GM23338 (cell line): ENCODE measurements around the gene PDS5A. TPM values are rescaled to one million over a fixed set of nuclear protein-coding genes. Genes with fewer than 3 reads are reported as not detected.

ENCODE experiments used
- ATAC-seq: fragments of 200-7000 bp; cut with Tn5 transposase; 3 replicates; pipeline ENCODE4 v1.9.1; 2020
- DNase-seq: peaks from one replicate; pipeline ENCODE4 v3.0.0-alpha.2; 2015; ENCODE audit warnings: low spot score
- H2AFZ ChIP-seq: fragments of 200-600 bp; sonication (generic); 2 replicates; pipeline ENCODE4 v1.8.0; 2016; ENCODE audit warnings: antibody characterized with exemption, mild to moderate bottlenecking, moderate library complexity
- H3F3A ChIP-seq: fragments of 200-600 bp; sonication (generic); replicated peaks from 2 replicates; pipeline ENCODE4 v1.8.0; 2017; ENCODE audit warnings: antibody characterized with exemption, mixed run types, low read depth
- H3K27ac ChIP-seq: fragments of 200-600 bp; sonication (generic); 2 replicates; pipeline ENCODE4 v1.6.1; 2016; ENCODE audit warnings: low read depth
- H3K27me3 ChIP-seq: fragments of 200-600 bp; sonication (generic); 2 replicates; pipeline ENCODE4 v1.8.0; 2016; ENCODE audit warnings: mild to moderate bottlenecking, mixed run types, moderate library complexity; ENCODE audit not compliant: insufficient read depth
- H3K36me3 ChIP-seq: fragments of 200-600 bp; sonication (generic); 2 replicates; pipeline ENCODE4 v1.8.0; 2016; ENCODE audit warnings: mild to moderate bottlenecking; ENCODE audit not compliant: insufficient read depth
- H3K4me1 ChIP-seq: fragments of 200-600 bp; sonication (generic); 2 replicates; pipeline ENCODE4 v1.8.0; 2016; ENCODE audit warnings: mild to moderate bottlenecking, moderate library complexity; ENCODE audit not compliant: insufficient read depth
- H3K4me2 ChIP-seq: fragments of 200-600 bp; sonication (generic); 2 replicates; pipeline ENCODE4 v1.7.1; 2017; ENCODE audit warnings: mixed run types
- H3K4me3 ChIP-seq: fragments of 200-600 bp; sonication (generic); 2 replicates; pipeline ENCODE4 v1.6.1; 2016; ENCODE audit warnings: mixed run types
- H3K79me2 ChIP-seq: fragments of 200-600 bp; sonication (generic); replicated peaks from 2 replicates; pipeline ENCODE4 v1.8.0; 2017; ENCODE audit warnings: mild to moderate bottlenecking; ENCODE audit not compliant: insufficient read depth
- H3K9me2 ChIP-seq: fragments of 200-600 bp; sonication (generic); 2 replicates; pipeline ENCODE4 v1.8.0; 2017; ENCODE audit not compliant: insufficient read depth
- H4K20me1 ChIP-seq: fragments of 200-600 bp; sonication (generic); replicated peaks from 2 replicates; pipeline ENCODE4 v1.8.0; 2017; ENCODE audit warnings: mild to moderate bottlenecking; ENCODE audit not compliant: insufficient read depth
- H3K27ac Mint-ChIP-seq: 2 replicates; pipeline ENCODE4 v1.8.0; 2020; ENCODE audit warnings: inconsistent platforms, mild to moderate bottlenecking, moderate library complexity, mixed read lengths
- H3K27me3 Mint-ChIP-seq: 3 replicates; pipeline ENCODE4 v1.8.0; 2022; ENCODE audit warnings: low read depth, mild to moderate bottlenecking, moderate library complexity, mixed read lengths, inconsistent platforms; ENCODE audit not compliant: insufficient read depth, poor library complexity
- H3K36me3 Mint-ChIP-seq: 3 replicates; pipeline ENCODE4 v1.8.0; 2021; ENCODE audit warnings: low read depth, mild to moderate bottlenecking, inconsistent platforms, moderate library complexity, mixed read lengths
- H3K4me1 Mint-ChIP-seq: 3 replicates; pipeline ENCODE4 v1.8.0; 2020; ENCODE audit warnings: mild to moderate bottlenecking, inconsistent platforms, mixed read lengths
- H3K4me3 Mint-ChIP-seq: 3 replicates; pipeline ENCODE4 v1.8.0; 2021; ENCODE audit warnings: moderate library complexity, mild to moderate bottlenecking, inconsistent platforms, mixed read lengths
- H3K9me3 Mint-ChIP-seq: 3 replicates; pipeline ENCODE4 v1.8.0; 2020; ENCODE audit warnings: moderate library complexity, mild to moderate bottlenecking, inconsistent platforms, mixed read lengths
- CREB1 ChIP-seq: fragments of 250-450 bp; sonication (Bioruptor Pico); IDR thresholded peaks from 2 replicates; pipeline ENCODE4 v1.5.0; 2020; ENCODE audit warnings: low read depth, mild to moderate bottlenecking, moderate library complexity
- EZH2 ChIP-seq: fragments of 200-600 bp; sonication (generic); IDR thresholded peaks from one replicate; pipeline ENCODE4 v1.8.0; 2017; ENCODE audit warnings: antibody characterized with exemption, mild to moderate bottlenecking, low read depth; ENCODE audit not compliant: unreplicated experiment
- EZH2phosphoT487 ChIP-seq: fragments of 200-600 bp; sonication (generic); IDR thresholded peaks from one replicate; pipeline ENCODE4 v1.8.1; 2018; ENCODE audit warnings: antibody characterized with exemption; ENCODE audit not compliant: unreplicated experiment
- JUNB ChIP-seq: IDR thresholded peaks from one replicate; pipeline ENCODE4 v1.6.1; 2016; ENCODE audit warnings: antibody characterized with exemption; ENCODE audit not compliant: unreplicated experiment
- NANOG ChIP-seq: IDR thresholded peaks from 2 replicates; pipeline ENCODE4 v1.6.1; 2016; ENCODE audit warnings: antibody characterized with exemption, borderline replicate concordance
- POLR2AphosphoS5 ChIP-seq: IDR thresholded peaks from 2 replicates; pipeline ENCODE4 v1.6.1; 2016; ENCODE audit warnings: antibody characterized with exemption, low read depth
- STAT1 ChIP-seq: IDR thresholded peaks from one replicate; pipeline ENCODE4 v1.6.1; 2016; ENCODE audit warnings: antibody characterized with exemption; ENCODE audit not compliant: unreplicated experiment
- ZNF114 ChIP-seq: fragments of 250-450 bp; sonication (Bioruptor Pico); IDR thresholded peaks from 2 replicates; pipeline ENCODE4 v1.5.0; 2020; ENCODE audit warnings: mild to moderate bottlenecking, moderate library complexity
- ZNF331 ChIP-seq: fragments of 250-450 bp; sonication (Bioruptor Pico); IDR thresholded peaks from 2 replicates; pipeline ENCODE4 v1.5.0; 2020; ENCODE audit warnings: low read depth, mild to moderate bottlenecking, moderate library complexity
- polyA plus RNA-seq: library from polyadenylated mRNA; unstranded; fragments of >200 nt; fragmentation: Nextera tagmentation; extraction: Ambion mirVana; gene quantifications from 2 replicates; pipeline ENCODE4 v1.2.1, GENCODE V29; 2016
- total RNA-seq: library from RNA; depleted of rRNA; stranded (reverse); fragments of >200 nt; shearing (Covaris generic); gene quantifications from 2 replicates; pipeline ENCODE4 v1.2.3, GENCODE V29; 2014
- TF ChIP-seq, protein P1 (sequence below): fragments of 250-450 bp; sonication (Bioruptor Pico); IDR thresholded peaks from 2 replicates; pipeline ENCODE4 v1.5.0; 2020; ENCODE audit warnings: mild to moderate bottlenecking, moderate library complexity
- TF ChIP-seq, protein P2 (sequence below), 2 experiments: fragments of 200-600 bp in 1 of 2; sonication (generic) in 1 of 2; conservative IDR thresholded peaks; 2 replicates each; pipeline versions ENCODE4 v1.5.1 to v1.6.1; 2016 to 2017; ENCODE audit warnings: antibody characterized with exemption in 2 of 2, low read depth in 2 of 2, mild to moderate bottlenecking in 2 of 2, moderate library complexity in 1 of 2
- TF ChIP-seq, protein P3 (sequence below): IDR thresholded peaks from one replicate; pipeline ENCODE4 v1.6.1; 2018; ENCODE audit warnings: antibody characterized with exemption; ENCODE audit not compliant: unreplicated experiment
- TF ChIP-seq, protein P4 (sequence below): IDR thresholded peaks from 2 replicates; pipeline ENCODE4 v1.6.1; 2016; ENCODE audit warnings: antibody characterized with exemption

PDS5A gene
- total and polyA plus RNA-seq, 2 experiments from 2014 or later = 22.1 to 91.9 TPM

DNA sequence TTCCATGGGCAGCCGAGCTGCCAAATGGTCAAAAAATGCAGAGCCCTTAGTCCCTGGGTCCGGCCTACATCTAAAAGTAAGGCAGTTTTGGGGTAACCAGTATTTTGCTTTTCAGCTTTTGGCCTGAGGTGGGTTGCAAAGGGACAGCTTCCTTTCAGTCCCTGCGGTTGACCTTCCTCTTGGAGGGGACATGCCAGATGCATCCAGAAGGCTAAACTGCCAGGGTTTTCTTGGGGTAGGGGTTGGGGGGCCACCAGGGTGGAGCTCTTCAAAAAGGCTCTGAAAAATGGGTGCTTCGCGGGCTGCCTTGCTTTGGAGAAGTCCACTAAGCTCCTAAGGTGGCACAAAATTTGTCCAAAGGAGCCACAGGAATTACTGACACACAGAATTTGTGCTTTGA lies 159.1 kb downstream of the PDS5A start:
- Mint-ChIP-seq H3K27ac (no peak overlapping the region), H3K9me3 (peaks cover 3% of the 10 kb centered on the region; the same call in 2 of the 3 replicates), H3K36me3 (peaks cover 5% of the 10 kb centered on the region; the same call in 1 of the 3 replicates), H3K4me1 (peaks cover 16% of the 10 kb centered on the region), H3K4me3 (no peak overlapping the region), H3K27me3 (peaks cover 9% of the 10 kb centered on the region)
- no peak for TF ChIP-seq EZH2phosphoT487
- TF ChIP-seq, protein P1, sequence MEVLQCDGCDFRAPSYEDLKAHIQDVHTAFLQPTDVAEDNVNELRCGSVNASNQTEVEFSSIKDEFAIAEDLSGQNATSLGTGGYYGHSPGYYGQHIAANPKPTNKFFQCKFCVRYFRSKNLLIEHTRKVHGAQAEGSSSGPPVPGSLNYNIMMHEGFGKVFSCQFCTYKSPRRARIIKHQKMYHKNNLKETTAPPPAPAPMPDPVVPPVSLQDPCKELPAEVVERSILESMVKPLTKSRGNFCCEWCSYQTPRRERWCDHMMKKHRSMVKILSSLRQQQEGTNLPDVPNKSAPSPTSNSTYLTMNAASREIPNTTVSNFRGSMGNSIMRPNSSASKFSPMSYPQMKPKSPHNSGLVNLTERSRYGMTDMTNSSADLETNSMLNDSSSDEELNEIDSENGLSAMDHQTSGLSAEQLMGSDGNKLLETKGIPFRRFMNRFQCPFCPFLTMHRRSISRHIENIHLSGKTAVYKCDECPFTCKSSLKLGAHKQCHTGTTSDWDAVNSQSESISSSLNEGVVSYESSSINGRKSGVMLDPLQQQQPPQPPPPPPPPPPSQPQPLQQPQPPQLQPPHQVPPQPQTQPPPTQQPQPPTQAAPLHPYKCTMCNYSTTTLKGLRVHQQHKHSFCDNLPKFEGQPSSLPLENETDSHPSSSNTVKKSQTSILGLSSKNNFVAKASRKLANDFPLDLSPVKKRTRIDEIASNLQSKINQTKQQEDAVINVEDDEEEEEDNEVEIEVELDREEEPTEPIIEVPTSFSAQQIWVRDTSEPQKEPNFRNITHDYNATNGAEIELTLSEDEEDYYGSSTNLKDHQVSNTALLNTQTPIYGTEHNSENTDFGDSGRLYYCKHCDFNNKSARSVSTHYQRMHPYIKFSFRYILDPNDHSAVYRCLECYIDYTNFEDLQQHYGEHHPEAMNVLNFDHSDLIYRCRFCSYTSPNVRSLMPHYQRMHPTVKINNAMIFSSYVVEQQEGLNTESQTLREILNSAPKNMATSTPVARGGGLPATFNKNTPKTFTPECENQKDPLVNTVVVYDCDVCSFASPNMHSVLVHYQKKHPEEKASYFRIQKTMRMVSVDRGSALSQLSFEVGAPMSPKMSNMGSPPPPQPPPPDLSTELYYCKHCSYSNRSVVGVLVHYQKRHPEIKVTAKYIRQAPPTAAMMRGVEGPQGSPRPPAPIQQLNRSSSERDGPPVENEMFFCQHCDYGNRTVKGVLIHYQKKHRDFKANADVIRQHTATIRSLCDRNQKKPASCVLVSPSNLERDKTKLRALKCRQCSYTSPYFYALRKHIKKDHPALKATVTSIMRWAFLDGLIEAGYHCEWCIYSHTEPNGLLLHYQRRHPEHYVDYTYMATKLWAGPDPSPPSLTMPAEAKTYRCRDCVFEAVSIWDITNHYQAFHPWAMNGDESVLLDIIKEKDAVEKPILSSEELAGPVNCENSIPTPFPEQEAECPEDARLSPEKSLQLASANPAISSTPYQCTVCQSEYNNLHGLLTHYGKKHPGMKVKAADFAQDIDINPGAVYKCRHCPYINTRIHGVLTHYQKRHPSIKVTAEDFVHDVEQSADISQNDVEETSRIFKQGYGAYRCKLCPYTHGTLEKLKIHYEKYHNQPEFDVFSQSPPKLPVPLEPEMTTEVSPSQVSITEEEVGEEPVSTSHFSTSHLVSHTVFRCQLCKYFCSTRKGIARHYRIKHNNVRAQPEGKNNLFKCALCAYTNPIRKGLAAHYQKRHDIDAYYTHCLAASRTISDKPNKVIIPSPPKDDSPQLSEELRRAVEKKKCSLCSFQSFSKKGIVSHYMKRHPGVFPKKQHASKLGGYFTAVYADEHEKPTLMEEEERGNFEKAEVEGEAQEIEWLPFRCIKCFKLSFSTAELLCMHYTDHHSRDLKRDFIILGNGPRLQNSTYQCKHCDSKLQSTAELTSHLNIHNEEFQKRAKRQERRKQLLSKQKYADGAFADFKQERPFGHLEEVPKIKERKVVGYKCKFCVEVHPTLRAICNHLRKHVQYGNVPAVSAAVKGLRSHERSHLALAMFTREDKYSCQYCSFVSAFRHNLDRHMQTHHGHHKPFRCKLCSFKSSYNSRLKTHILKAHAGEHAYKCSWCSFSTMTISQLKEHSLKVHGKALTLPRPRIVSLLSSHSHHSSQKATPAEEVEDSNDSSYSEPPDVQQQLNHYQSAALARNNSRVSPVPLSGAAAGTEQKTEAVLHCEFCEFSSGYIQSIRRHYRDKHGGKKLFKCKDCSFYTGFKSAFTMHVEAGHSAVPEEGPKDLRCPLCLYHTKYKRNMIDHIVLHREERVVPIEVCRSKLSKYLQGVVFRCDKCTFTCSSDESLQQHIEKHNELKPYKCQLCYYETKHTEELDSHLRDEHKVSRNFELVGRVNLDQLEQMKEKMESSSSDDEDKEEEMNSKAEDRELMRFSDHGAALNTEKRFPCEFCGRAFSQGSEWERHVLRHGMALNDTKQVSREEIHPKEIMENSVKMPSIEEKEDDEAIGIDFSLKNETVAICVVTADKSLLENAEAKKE (CRISPR knock-in tag) = no peak
- no peak for TF ChIP-seq EZH2
- TF ChIP-seq JUNB = no peak
- TF ChIP-seq, protein P2, sequence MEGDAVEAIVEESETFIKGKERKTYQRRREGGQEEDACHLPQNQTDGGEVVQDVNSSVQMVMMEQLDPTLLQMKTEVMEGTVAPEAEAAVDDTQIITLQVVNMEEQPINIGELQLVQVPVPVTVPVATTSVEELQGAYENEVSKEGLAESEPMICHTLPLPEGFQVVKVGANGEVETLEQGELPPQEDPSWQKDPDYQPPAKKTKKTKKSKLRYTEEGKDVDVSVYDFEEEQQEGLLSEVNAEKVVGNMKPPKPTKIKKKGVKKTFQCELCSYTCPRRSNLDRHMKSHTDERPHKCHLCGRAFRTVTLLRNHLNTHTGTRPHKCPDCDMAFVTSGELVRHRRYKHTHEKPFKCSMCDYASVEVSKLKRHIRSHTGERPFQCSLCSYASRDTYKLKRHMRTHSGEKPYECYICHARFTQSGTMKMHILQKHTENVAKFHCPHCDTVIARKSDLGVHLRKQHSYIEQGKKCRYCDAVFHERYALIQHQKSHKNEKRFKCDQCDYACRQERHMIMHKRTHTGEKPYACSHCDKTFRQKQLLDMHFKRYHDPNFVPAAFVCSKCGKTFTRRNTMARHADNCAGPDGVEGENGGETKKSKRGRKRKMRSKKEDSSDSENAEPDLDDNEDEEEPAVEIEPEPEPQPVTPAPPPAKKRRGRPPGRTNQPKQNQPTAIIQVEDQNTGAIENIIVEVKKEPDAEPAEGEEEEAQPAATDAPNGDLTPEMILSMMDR (conservative IDR thresholded peaks at IDR 0.05; ENCODE audit: low read depth in 2 of 2) = no peak
- no peak for TF ChIP-seq CREB1 (CRISPR knock-in tag)
- TF ChIP-seq ZNF331 = no peak
- TF ChIP-seq, protein P3, sequence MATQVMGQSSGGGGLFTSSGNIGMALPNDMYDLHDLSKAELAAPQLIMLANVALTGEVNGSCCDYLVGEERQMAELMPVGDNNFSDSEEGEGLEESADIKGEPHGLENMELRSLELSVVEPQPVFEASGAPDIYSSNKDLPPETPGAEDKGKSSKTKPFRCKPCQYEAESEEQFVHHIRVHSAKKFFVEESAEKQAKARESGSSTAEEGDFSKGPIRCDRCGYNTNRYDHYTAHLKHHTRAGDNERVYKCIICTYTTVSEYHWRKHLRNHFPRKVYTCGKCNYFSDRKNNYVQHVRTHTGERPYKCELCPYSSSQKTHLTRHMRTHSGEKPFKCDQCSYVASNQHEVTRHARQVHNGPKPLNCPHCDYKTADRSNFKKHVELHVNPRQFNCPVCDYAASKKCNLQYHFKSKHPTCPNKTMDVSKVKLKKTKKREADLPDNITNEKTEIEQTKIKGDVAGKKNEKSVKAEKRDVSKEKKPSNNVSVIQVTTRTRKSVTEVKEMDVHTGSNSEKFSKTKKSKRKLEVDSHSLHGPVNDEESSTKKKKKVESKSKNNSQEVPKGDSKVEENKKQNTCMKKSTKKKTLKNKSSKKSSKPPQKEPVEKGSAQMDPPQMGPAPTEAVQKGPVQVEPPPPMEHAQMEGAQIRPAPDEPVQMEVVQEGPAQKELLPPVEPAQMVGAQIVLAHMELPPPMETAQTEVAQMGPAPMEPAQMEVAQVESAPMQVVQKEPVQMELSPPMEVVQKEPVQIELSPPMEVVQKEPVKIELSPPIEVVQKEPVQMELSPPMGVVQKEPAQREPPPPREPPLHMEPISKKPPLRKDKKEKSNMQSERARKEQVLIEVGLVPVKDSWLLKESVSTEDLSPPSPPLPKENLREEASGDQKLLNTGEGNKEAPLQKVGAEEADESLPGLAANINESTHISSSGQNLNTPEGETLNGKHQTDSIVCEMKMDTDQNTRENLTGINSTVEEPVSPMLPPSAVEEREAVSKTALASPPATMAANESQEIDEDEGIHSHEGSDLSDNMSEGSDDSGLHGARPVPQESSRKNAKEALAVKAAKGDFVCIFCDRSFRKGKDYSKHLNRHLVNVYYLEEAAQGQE = no peak
- TF ChIP-seq, protein P4, sequence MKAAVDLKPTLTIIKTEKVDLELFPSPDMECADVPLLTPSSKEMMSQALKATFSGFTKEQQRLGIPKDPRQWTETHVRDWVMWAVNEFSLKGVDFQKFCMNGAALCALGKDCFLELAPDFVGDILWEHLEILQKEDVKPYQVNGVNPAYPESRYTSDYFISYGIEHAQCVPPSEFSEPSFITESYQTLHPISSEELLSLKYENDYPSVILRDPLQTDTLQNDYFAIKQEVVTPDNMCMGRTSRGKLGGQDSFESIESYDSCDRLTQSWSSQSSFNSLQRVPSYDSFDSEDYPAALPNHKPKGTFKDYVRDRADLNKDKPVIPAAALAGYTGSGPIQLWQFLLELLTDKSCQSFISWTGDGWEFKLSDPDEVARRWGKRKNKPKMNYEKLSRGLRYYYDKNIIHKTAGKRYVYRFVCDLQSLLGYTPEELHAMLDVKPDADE = no peak
- no peak for TF ChIP-seq POLR2AphosphoS5
- no peak for TF ChIP-seq NANOG
- no peak for TF ChIP-seq STAT1
- no peak for TF ChIP-seq ZNF114 (CRISPR knock-in tag)
- H3K79me2 ChIP-seq = no peaks in the 10 kb centered on the region
- no peaks in the 10 kb centered on the region; the same call in 1 of the 2 replicates for H3K4me1 ChIP-seq
- H3K36me3 ChIP-seq = no peaks in the 10 kb centered on the region
- H3K4me2 ChIP-seq = no peak overlapping the region
- no peak overlapping the region for H2AFZ ChIP-seq
- DNase-seq (no peak), ATAC-seq (no peak)
- peaks cover 12% of the 10 kb centered on the region for H3F3A ChIP-seq
- H3K27ac ChIP-seq = peak overlapping the region; percentile 80
- no peaks in the 10 kb centered on the region for H3K27me3 ChIP-seq
- H3K9me2 ChIP-seq = no peaks in the 10 kb centered on the region
- H3K4me3 ChIP-seq = no peak overlapping the region
- H4K20me1 ChIP-seq = no peaks in the 10 kb centered on the region
